Stimulated activated CD4-positive, alpha-beta T cell treated with anti-CD3 and anti-CD28 coated beads, Interleukin-1b, Interleukin-23, amount 100 ng/mL, for 24 hours (primary cell): Measurements from ENCODE around the gene CDK17.

Source experiments
- DNase-seq, 4 experiments: peaks; one replicate each; pipeline ENCODE4 v3.0.0-alpha.2; 2020; ENCODE audit warnings: low read depth in 4 of 4, low spot score in 1 of 4

Gene CDK17

GRCh38 chr12:96241846-96242256 lies 158.4 kb downstream of the CDK17 start:
- no peak for DNase-seq

DNA sequence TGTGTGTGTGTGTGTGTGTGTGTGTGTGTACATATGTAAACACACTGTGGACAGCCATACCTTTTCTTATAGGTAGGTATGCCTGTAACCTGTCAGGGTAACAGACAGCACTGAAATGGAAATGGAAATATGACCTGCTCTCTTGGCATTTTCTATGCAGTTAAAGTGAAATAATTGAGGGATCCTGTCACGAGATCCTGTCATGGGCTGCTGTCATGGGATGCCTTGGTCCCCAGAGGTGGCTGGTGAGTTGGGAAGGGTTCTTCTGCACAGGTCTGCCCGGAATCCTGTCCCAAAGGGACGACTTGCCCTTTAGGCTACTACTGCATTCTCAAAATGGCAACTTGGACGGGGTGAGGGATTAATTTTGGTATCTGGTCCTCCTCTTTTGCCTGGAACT lies 158.8 kb downstream of the CDK17 start:
- DNase-seq, result no peak

- DNase-seq, result no peak
Measured at GRCh38 chr12:96240656-96241055, 159.6 kb downstream of the CDK17 start.

DNA sequence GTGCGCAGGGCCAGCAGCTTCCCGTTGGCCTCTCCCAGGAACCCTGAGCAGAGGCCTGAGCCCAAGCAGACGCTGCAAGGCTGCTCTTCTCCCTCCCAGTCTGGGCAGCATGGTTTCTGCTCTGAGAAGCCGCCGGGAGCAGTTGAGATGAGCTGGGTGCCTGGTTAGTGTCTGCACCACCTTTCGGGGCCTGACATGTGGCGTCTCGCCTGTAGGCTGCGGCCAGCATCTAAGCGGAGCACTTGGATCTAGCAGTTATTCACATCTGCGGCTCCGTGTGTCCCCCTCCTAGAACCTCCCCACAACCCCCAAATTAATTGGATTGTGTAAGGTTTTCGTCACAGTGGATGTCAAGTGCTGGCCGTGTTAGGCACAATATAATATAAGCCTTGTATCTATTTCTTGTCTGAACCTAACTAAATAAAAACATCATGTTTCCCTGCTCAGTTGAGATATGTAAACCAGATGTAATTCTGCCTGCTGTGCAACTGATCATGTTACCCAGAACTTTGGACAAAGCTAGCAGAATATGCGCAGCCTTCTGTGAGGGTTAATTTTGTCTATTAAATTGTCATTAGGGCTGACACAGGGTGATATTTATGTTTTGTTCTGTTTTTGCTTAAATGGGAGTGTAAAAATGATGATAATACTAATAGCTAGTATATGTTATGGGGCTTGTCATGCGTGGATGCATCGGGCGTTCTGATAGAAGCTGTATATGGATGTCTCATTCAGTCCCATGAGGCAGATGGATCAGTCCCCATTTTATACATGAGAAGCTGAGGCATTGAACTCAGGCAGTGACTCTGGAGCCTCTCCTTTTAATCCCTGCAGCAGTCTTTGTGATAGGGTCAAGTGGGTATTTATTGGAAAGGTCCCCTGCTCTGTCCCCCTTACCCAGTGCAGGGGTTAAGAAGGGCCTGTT lies 160.3 kb downstream of the CDK17 start:
- no peak for DNase-seq

DNA sequence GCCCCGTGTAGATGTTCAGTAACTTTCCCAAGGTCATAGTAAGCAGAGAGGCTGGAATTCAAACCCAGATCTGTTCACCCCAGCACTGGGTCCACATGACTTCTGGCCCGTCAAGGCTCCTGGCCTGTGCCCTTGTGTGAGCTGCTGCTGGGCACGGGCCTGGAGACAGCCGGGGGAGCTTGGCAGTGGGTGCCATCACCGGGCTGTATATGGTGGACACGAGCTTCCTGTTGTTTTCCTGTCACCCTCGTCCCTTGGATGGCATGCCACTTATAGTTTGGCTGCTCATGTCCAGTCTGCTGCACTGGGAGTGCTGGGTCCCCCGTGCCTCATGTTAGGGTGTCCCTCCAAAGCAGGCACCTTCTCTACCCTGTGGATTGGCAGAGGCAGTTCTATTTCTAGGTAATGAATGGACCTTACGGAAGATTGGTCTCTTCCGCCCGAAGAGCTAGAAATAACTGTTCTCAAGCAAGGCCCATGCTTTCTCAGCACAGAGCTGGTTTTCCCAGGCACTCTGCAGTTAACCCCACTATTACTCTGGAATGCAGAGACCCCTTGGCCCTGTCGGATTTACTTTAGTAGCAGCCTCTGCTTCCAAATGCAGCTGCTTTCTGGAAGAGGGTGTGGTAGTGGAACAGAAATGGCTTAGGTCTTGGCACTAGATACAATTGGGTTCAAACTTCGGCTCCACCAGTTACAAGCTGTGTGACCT lies 161.7 kb downstream of the CDK17 start:
- no peak for DNase-seq

DNA sequence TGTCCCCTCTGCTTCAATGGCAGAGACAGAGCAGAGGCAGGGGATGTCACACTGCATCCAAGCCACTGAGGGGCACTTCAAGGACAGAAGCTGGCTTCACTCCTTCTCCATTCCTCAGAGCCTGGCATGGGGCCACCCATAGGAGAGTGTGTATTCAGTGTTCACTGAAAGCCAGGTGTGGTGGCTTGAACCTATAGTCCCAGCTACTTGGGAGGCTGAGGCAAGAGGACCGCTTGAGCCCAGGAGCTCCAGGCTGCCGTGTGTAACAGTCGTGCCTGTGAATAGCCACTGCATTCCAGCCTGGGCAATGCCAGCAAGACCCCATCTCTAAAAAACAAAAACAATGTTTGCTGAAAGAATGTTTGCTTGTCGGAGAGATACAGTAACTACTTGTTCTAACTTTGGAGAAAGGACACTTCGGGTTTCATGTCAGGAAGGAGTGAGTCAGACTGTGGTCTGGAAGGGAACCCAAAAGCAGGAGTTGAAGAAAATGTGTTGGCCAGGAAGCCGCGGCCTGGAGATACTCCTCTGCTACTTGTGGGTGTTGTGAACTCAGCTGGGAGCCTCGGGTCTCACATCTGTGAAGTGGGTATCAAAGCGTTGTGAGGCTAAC lies 162.7 kb downstream of the CDK17 start:
- peak in 1 of 4 experiments; percentile 19 for DNase-seq

DNA sequence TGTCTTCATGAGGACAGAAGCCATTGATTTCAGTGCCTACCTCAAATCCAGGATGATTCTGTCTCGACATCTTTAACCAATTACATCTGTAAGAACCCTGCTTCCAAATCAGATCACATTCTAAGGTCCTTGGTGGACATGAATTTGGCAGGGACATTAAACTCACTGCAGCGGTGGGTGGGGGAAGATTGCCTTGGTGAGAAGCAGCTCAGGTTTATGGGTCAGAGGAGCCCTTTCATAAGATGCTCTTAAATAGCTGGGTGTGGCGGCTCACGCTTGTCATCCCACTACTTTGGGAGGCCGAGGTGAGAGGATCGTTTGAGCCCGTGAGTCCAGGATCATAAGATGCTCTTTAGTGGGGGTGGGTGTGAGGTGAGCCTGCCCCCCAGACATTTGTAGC lies 163.2 kb downstream of the CDK17 start:
- no peak for DNase-seq

DNA sequence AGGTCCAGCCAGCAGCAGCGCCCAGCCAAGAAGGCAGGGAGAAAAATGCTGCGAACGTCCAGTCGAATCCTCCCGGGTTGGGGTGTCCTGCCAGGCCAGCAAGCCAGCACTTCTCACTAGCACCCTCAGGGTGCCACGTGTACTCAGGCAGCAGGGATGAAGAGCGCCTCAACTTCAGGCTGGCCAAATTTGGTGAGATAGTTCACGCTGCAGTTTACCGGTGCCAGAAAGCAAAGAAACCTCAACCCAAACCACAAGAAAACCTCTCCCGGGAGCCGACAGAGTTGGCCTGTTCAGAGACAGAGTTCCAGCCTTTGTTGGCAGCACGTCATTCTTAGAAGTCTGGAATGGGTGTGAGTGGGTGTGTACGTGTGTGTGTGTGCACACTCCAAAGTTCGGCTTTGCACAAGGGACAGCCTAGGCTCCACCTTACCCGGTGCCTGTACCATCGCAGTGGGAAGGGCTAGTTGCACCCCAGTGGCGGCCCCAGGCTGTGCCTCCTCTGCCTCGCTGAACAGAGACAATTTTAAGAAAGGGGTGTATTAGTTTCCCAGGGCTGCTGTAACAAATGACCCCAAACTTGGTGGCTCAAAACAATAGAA lies 163.9 kb downstream of the CDK17 start:
- DNase-seq, result no peak

DNA sequence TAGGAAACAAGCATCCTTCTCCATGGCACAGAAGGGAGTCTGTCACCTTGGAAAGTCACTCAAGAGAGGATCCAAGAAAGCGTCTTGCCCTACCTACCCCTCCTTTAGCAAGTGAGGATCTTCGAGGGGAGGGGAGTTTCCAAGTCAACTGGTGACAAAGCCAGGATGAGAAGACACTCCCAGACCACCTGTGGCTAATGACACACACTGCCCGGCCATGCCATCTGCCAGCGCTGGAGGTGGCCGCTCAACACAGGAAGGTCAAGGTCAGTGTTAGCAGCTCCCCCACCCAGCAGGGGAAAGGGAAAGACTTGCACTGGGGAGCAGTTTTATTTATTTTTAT lies 164.8 kb downstream of the CDK17 start:
- DNase-seq, result no peak

GRCh38 chr12:96234591-96235483 lies 165.4 kb downstream of the CDK17 start:
- no peak for DNase-seq

- no peak for DNase-seq
Measured at GRCh38 chr12:96233939-96234461, 166.2 kb downstream of the CDK17 start.

DNA sequence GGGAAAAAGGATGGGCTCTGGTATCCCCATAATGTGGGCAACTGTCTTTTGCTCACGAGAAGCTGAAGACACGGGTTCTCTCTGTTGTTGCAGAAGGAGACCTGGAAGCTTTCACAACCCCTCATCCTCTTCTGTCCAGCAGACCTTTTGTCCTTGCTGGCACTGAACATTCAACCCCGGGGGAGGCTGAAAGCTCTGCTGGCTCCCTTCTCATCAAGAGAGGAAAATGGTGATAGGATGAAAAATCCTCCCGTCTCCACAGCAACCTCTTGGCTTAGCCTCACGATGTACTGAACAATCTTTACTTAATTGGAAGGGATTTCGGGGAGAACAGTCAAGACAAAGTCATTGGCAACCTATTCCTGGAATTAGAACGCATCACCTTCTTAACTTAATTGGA lies 167.1 kb downstream of the CDK17 start:
- no peak for DNase-seq

GRCh38 chr12:96230646-96231045 lies 169.6 kb downstream of the CDK17 start:
- DNase-seq, result no peak

GRCh38 chr12:96228566-96229248 lies 171.5 kb downstream of the CDK17 start:
- DNase-seq, result no peak
